ENCODE data around the gene TM7SF2. TPM values are rescaled to one million over a fixed set of nuclear protein-coding genes. Genes with fewer than 3 reads are reported as not detected.

Gene TM7SF2
- 10 to 100 TPM in 2 of 4 donors, 1 to 10 TPM in 2; 7.3 to 18.4 (median 11.0) TPM for total RNA-seq

- DNase-seq (peak; percentile 93), ATAC-seq (peak; percentile 81 to 89)
- Histone ChIP-seq H3K27me3 (no peaks in the 10 kb centered on the region), H3K36me3 (peaks cover 0 to 13% of the 10 kb centered on the region in 2 donors), H3K4me1 (peaks cover 36 to 48% of the 10 kb centered on the region in 2 donors), H3K27ac (peak within 1 kb of the TSS; percentile 74 to 90 (median 81)), H3K4me3 (peak within 1 kb of the TSS; percentile 63 to 72 (median 66)), H3K9me3 (no peaks in the 10 kb centered on the region)
- intact Hi-C loops (cut with DNase I; ENCODE audit: low total_unique reads): loop anchor here (1.0 to 10.0 kb wide), 2 partner anchors 22 to 257 kb away; partner anchors contain the start of gene SYVN1
- no peak for TF ChIP-seq CTCF (IDR thresholded peaks at IDR 0.05 in 4 of 5, conservative IDR thresholded peaks at IDR 0.05 in 1 of 5)
- peak; percentile 84 to 94 for TF ChIP-seq POLR2A (IDR thresholded peaks at IDR 0.05)
- in situ Hi-C loops (cut with MboI; ENCODE audit: low sequenced_read_pairs in 4 of 4): loop anchor here in 3 of 4 donors (5.0 kb wide), 1 partner anchor 70 kb away; the partner anchor contains the start of gene CAPN1 (in 3 of the 3)
Observed at GRCh38 chr11:65111744-65112545, at the start of gene TM7SF2. Gene TM7SF2, plus strand, starts transcription at chr11:65111872. Its CDS starts 144 bp downstream, at chr11:65112016.

GRCh38 chr11:65063532-65063931, 48.1 kb upstream of the TM7SF2 start:
- Histone ChIP-seq H3K4me1 (no peaks in the 10 kb centered on the region), H3K4me3 (no peak overlapping the region), H3K27me3 (no peaks in the 10 kb centered on the region), H3K36me3 (no peaks in the 10 kb centered on the region), H3K9me3 (no peaks in the 10 kb centered on the region), H3K27ac (no peak overlapping the region)
- TF ChIP-seq CTCF (IDR thresholded peaks at IDR 0.05 in 4 of 5, conservative IDR thresholded peaks at IDR 0.05 in 1 of 5): no peak
- DNase-seq (no peak), ATAC-seq (no peak)
- in situ Hi-C loops (cut with MboI; ENCODE audit: low sequenced_read_pairs in 4 of 4): no loop called here
- intact Hi-C loops (cut with DNase I; ENCODE audit: low total_unique reads): no loop called here

GRCh38 chr11:65064847-65065240, 46.8 kb upstream of the TM7SF2 start:
- H3K4me3 ChIP-seq: no peak overlapping the region
- H3K27ac ChIP-seq: no peak overlapping the region
- in situ Hi-C loops (cut with MboI; ENCODE audit: low sequenced_read_pairs in 4 of 4): no loop called here
- no peaks in the 10 kb centered on the region for H3K36me3 ChIP-seq
- TF ChIP-seq POLR2A (IDR thresholded peaks at IDR 0.05) (no peak), CTCF (IDR thresholded peaks at IDR 0.05 in 4 of 5, conservative IDR thresholded peaks at IDR 0.05 in 1 of 5) (no peak)
- no peaks in the 10 kb centered on the region for H3K27me3 ChIP-seq
- H3K9me3 ChIP-seq: no peaks in the 10 kb centered on the region
- no peak for ATAC-seq
- intact Hi-C loops (cut with DNase I; ENCODE audit: low total_unique reads): no loop called here
- no peak for DNase-seq
- H3K4me1 ChIP-seq: no peaks in the 10 kb centered on the region

GRCh38 chr11:65065851-65066250, 45.8 kb upstream of the TM7SF2 start:
- Histone ChIP-seq H3K9me3 (no peaks in the 10 kb centered on the region), H3K4me3 (no peak overlapping the region), H3K4me1 (no peaks in the 10 kb centered on the region), H3K27me3 (no peaks in the 10 kb centered on the region), H3K27ac (no peak overlapping the region), H3K36me3 (no peaks in the 10 kb centered on the region)
- ATAC-seq: no peak
- no peak for TF ChIP-seq POLR2A (IDR thresholded peaks at IDR 0.05)
- no peak for TF ChIP-seq CTCF (IDR thresholded peaks at IDR 0.05 in 4 of 5, conservative IDR thresholded peaks at IDR 0.05 in 1 of 5)
- intact Hi-C loops (cut with DNase I; ENCODE audit: low total_unique reads) (no loop called here), in situ Hi-C loops (cut with MboI; ENCODE audit: low sequenced_read_pairs in 4 of 4) (no loop called here)
- no peak for DNase-seq

Data from gastrocnemius medialis (tissue), 4 donors.